GM21381 (cell line): ENCODE data around the gene CTNNA2.

Experiments used
- ATAC-seq: cut with Tn5 transposase; IDR thresholded peaks from one replicate; pipeline ENCODE4 v1.9.1; 2021; ENCODE audit warnings: mild to moderate bottlenecking, moderate library complexity; ENCODE audit not compliant: unreplicated experiment

CTNNA2 gene

GRCh38 chr2:79782576-79783452, 270.0 kb downstream of the CTNNA2 start:
- ATAC-seq: no peak

GRCh38 chr2:79788952-79789651, 276.3 kb downstream of the CTNNA2 start:
- no peak for ATAC-seq

GRCh38 chr2:79789811-79790210, 277.0 kb downstream of the CTNNA2 start:
- no peak for ATAC-seq

GRCh38 chr2:79792090-79792489, 279.2 kb downstream of the CTNNA2 start:
- ATAC-seq: no peak

GRCh38 chr2:79793006-79793405, 280.2 kb downstream of the CTNNA2 start:
- no peak for ATAC-seq

- no peak for ATAC-seq
These were observed 283.8 kb downstream of the CTNNA2 start for GRCh38 chr2:79796641-79797040.

GRCh38 chr2:79798776-79799175, 285.9 kb downstream of the CTNNA2 start:
- no peak for ATAC-seq

GRCh38 chr2:79799729-79800128, 286.9 kb downstream of the CTNNA2 start:
- ATAC-seq: no peak

GRCh38 chr2:79801082-79801481, 288.2 kb downstream of the CTNNA2 start:
- no peak for ATAC-seq

- no peak for ATAC-seq
These were observed 304.4 kb downstream of the CTNNA2 start for GRCh38 chr2:79817288-79817687.

GRCh38 chr2:79820281-79820680, 307.4 kb downstream of the CTNNA2 start:
- ATAC-seq: no peak

GRCh38 chr2:79822136-79822535, 309.3 kb downstream of the CTNNA2 start:
- ATAC-seq: no peak

GRCh38 chr2:79824086-79824786, 311.4 kb downstream of the CTNNA2 start:
- ATAC-seq: no peak

- ATAC-seq: no peak
These were observed 315.0 kb downstream of the CTNNA2 start for GRCh38 chr2:79827881-79828280.

GRCh38 chr2:79830501-79830900, 317.6 kb downstream of the CTNNA2 start:
- ATAC-seq: no peak

- ATAC-seq: no peak
These were observed 319.1 kb downstream of the CTNNA2 start for GRCh38 chr2:79831961-79832360.

GRCh38 chr2:79832511-79833234, 319.8 kb downstream of the CTNNA2 start:
- ATAC-seq: no peak

- no peak for ATAC-seq
These were observed 320.5 kb downstream of the CTNNA2 start for GRCh38 chr2:79833235-79833878.

GRCh38 chr2:79835911-79836310, 323.1 kb downstream of the CTNNA2 start:
- no peak for ATAC-seq

GRCh38 chr2:79844011-79844410, 331.2 kb downstream of the CTNNA2 start:
- no peak for ATAC-seq
